ENCODE measurements around the gene KLF11. TPM values are rescaled to one million over a fixed set of nuclear protein-coding genes. Genes with fewer than 3 reads are reported as not detected.

The KLF11 gene
- total and polyA plus RNA-seq, 2 donors (not counting 3 experiments of a cell fraction or from before 2014, with no cell fraction given) = 10.5 to 11.3 TPM

DNA sequence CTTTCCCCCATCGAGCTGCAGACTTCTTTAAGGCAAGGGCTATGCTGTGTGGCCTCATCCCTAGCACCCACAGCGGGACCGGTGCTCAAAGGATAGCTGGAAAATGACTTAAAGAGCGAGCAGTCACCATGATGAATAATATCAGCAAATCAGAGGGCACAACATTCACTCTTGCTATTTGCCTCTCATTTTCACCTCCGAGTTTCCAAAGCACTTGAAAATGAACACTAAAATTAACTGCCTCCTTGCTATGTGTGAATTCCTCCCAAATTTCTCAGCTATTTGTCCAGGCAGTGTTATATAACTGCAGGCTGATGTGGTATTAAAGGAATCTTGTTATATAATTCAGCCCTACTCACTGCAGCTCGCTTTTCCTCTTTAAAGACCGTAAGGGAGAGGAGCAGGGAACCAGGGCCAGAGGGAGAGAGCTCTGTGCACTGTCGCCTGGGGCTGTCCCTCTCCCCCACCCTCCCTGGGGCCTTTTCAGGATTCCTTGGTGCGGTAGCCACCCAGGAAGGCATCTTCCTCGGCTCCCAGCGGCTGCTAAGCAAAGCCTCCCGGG is 35.4 kb downstream of the KLF11 start:
- intact Hi-C loops (cut with micrococcal nuclease) = no loop called here
- Histone ChIP-seq H3K4me2 (ENCODE audit: insufficient read depth, low read length) (no peak overlapping the region), H4K20me1 (replicated peaks; ENCODE audit: control insufficient read depth, extremely low read depth, insufficient read depth, low read length) (no peaks in the 10 kb centered on the region), H2AFZ (ENCODE audit: low read depth, low read length) (no peak overlapping the region), H3K9me3 (replicated peaks; ENCODE audit: control insufficient read depth, insufficient read depth, low read length) (no peaks in the 10 kb centered on the region), H3K9ac (replicated peaks; ENCODE audit: extremely low read depth, insufficient read depth, low read length) (no peak overlapping the region), H3K27ac (ENCODE audit: insufficient read depth, low read depth, low read length) (no peak overlapping the region), H3K27me3 (ENCODE audit: control insufficient read depth in 2 of 2, insufficient read depth in 2 of 2, low read length in 2 of 2) (peaks cover 46 to 54% of the 10 kb centered on the region in 2 experiments), H3K9me1 (replicated peaks; ENCODE audit: control insufficient read depth, extremely low read depth, insufficient read depth, low read length) (no peaks in the 10 kb centered on the region), H3K4me1 (ENCODE audit: control insufficient read depth, extremely low read depth, insufficient read depth, low read length) (no peaks in the 10 kb centered on the region), H3K4me3 (replicated peaks in 1 of 3; ENCODE audit: insufficient read depth in 1 of 3, low read depth in 1 of 3, low read length in 3 of 3) (no peak overlapping the region), H3K36me3 (ENCODE audit: control insufficient read depth in 2 of 2, extremely low read depth in 1 of 2, insufficient read depth in 2 of 2, low read length in 2 of 2) (no peaks in the 10 kb centered on the region), H3K79me2 (ENCODE audit: control insufficient read depth, insufficient read depth, low read length) (no peaks in the 10 kb centered on the region)
- CTCF ChIA-PET = interaction anchor here (0.8 to 3.8 kb wide), 5 partner anchors 18 to 357 kb away, joined by 3 to 47 read pairs (median 4); no protein-coding TSS in a partner anchor
- POLR2A ChIA-PET = no interaction called here
- DNase-seq (ENCODE audit: low read depth, low spot score) (no peak), FAIRE-seq (no peak)
- TF ChIP-seq MYC (IDR thresholded peaks at IDR 0.05; ENCODE audit: low read depth, low read length) (no peak), EZH2 (IDR thresholded peaks at IDR 0.05; ENCODE audit: borderline replicate concordance, low read depth, low read length, severe bottlenecking) (no peak), FOS (IDR thresholded peaks at IDR 0.05; ENCODE audit: borderline replicate concordance, insufficient read depth, low read length) (no peak), JUN (IDR thresholded peaks at IDR 0.05; ENCODE audit: borderline replicate concordance, insufficient read depth, insufficient read length, low read depth) (no peak), GATA2 (IDR thresholded peaks at IDR 0.05; ENCODE audit: insufficient read depth, insufficient read length, low read depth, low read length) (no peak), POLR2A (IDR thresholded peaks at IDR 0.05; ENCODE audit: low read depth, low read length) (no peak), POLR2AphosphoS5 (IDR thresholded peaks at IDR 0.05; ENCODE audit: insufficient read depth, low read depth, low read length) (no peak)
- TF ChIP-seq, protein P1, sequence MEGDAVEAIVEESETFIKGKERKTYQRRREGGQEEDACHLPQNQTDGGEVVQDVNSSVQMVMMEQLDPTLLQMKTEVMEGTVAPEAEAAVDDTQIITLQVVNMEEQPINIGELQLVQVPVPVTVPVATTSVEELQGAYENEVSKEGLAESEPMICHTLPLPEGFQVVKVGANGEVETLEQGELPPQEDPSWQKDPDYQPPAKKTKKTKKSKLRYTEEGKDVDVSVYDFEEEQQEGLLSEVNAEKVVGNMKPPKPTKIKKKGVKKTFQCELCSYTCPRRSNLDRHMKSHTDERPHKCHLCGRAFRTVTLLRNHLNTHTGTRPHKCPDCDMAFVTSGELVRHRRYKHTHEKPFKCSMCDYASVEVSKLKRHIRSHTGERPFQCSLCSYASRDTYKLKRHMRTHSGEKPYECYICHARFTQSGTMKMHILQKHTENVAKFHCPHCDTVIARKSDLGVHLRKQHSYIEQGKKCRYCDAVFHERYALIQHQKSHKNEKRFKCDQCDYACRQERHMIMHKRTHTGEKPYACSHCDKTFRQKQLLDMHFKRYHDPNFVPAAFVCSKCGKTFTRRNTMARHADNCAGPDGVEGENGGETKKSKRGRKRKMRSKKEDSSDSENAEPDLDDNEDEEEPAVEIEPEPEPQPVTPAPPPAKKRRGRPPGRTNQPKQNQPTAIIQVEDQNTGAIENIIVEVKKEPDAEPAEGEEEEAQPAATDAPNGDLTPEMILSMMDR (IDR thresholded peaks at IDR 0.05; ENCODE audit: extremely low read depth in 1 of 2, insufficient read depth in 1 of 2, low read depth in 1 of 2, low read length in 2 of 2) = no peak
- TF ChIP-seq, protein P2, sequence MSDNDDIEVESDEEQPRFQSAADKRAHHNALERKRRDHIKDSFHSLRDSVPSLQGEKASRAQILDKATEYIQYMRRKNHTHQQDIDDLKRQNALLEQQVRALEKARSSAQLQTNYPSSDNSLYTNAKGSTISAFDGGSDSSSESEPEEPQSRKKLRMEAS (IDR thresholded peaks at IDR 0.05; ENCODE audit: insufficient read depth, insufficient read length) = no peak
- dilution Hi-C loops (cut with MboI; ENCODE audit: extremely low pct_ligation_motif_present, low sequenced_read_pairs) = no loop called here
- BruUV-seq (replicated peaks) = no TSS peak

Measured in endothelial cell of umbilical vein (primary cell).